Muscle layer of colon (tissue), 2 donors: ENCODE measurements around the gene PRSS8.

Source experiments
- H3K27ac ChIP-seq: one replicate; pipeline ENCODE4 v1.7.0; 2013; ENCODE audit warnings: low read depth, mild to moderate bottlenecking, low read length, moderate library complexity
- H3K27me3 ChIP-seq, 2 donors: one replicate each; pipeline ENCODE4 v1.7.0; 2013; ENCODE audit warnings: low read length in 2 of 2, mild to moderate bottlenecking in 2 of 2; ENCODE audit not compliant: insufficient read depth in 2 of 2, control insufficient read depth in 1 of 2
- H3K36me3 ChIP-seq: one replicate; pipeline ENCODE4 v1.7.0; 2013; ENCODE audit warnings: mild to moderate bottlenecking, low read length; ENCODE audit not compliant: insufficient read depth
- H3K4me1 ChIP-seq: one replicate; pipeline ENCODE4 v1.7.0; 2013; ENCODE audit warnings: mild to moderate bottlenecking, low read length; ENCODE audit not compliant: insufficient read depth
- H3K4me3 ChIP-seq, 2 donors: one replicate each; pipeline ENCODE4 v1.7.0; 2013; ENCODE audit warnings: low read length in 2 of 2, low read depth in 1 of 2, mild to moderate bottlenecking in 1 of 2, moderate library complexity in 1 of 2
- H3K9ac ChIP-seq: one replicate; pipeline ENCODE4 v1.7.0; 2013; ENCODE audit warnings: low read length
- H3K9me3 ChIP-seq: one replicate; pipeline ENCODE4 v1.7.0; 2013; ENCODE audit warnings: mild to moderate bottlenecking, low read length
- donor health status: abdominal sarcoma.
- donor health status: Adenocarcinoma of cecum.

The PRSS8 gene

DNA sequence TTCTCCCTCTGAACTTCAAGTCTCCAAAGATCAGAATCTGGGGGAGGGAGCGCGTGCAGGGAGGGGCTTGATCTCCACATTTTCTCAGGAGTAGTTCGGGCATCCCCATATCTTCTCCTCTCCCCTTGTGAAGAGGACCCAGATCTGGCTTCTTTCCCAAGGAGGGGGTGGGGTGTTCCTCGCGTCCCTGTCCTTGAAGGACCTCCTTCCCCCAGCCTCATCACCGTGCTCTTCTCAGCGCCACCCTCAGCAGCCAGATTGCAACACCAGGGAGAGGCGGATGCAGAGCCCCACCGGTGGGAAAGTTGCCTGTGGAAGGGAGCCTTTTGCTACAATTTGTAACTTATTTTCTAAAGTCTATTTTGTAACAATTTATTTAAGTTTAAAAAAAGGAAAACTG, 52.4 kb downstream of the PRSS8 start:
- no peaks in the 10 kb centered on the region for H3K9me3 ChIP-seq
- H3K27ac ChIP-seq: no peak overlapping the region
- no peak overlapping the region for H3K4me3 ChIP-seq
- no peaks in the 10 kb centered on the region for H3K27me3 ChIP-seq
- H3K4me1 ChIP-seq: no peaks in the 10 kb centered on the region
- H3K9ac ChIP-seq: no peak overlapping the region
- H3K36me3 ChIP-seq: peaks cover 53% of the 10 kb centered on the region

DNA sequence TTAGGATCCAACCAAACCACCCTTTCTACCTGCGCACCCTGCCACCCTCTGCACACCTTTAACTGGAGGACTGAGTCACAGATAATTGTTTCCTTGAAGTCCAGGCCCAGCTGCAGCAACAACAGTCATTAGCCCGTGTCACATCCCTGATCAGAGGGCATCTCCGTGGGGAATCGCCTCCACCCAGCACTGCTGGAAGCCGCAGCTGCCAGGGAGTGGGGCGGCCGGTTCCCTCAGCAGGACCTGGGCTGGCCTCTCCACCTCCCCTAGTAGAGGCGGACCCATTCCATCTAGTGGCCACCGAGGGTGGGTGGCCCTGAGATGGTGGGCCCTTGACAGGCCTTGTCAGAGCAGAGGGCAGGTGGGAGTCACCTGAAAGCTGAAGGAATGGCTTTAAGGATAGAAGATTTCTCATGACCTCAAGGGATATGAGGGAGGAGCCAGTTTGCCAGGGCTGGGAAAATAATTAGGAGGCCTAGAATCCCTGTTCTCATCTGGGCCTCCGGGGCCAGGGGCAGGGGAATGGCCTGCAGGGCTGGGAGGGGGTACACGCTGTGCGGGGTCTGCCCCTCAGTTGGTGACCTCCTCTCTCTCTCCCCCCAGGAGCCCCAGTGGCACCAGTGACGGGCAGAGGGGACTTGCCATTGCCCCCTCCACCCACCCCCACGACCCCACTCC, 53.0 kb downstream of the PRSS8 start:
- H3K9ac ChIP-seq: no peak overlapping the region
- no peak overlapping the region for H3K27ac ChIP-seq
- H3K36me3 ChIP-seq: peaks cover 59% of the 10 kb centered on the region

More for the DNA sequence above, 53.0 kb downstream of the PRSS8 start:
- Histone ChIP-seq H3K9me3 (no peaks in the 10 kb centered on the region), H3K4me1 (no peaks in the 10 kb centered on the region), H3K27me3 (no peaks in the 10 kb centered on the region), H3K4me3 (no peak overlapping the region)
